ENCODE measurements around the gene NSL1. TPM values are rescaled to one million over a fixed set of nuclear protein-coding genes. Genes with fewer than 3 reads are reported as not detected.

The NSL1 gene
- polyA plus RNA-seq, 1 donor (not counting 4 experiments of a cell fraction or from before 2014, with no cell fraction given) = 25.5 TPM

GRCh38 chr1:212716161-212716560 lies 75.4 kb downstream of the NSL1 start:
- dilution Hi-C loops (cut with MboI; ENCODE audit: extremely low pct_ligation_motif_present, low sequenced_read_pairs) = no loop called here
- H3K4me2 ChIP-seq (ENCODE audit: control insufficient read depth, extremely low read depth, insufficient read depth, low read depth, low read length) = no peak overlapping the region
- peaks cover 3% of the 10 kb centered on the region for H3K4me1 ChIP-seq (ENCODE audit: control insufficient read depth, extremely low read depth, insufficient read depth, low read length)
- FAIRE-seq (no peak), DNase-seq (ENCODE audit: low read depth, low spot score) (no peak)
- no peak overlapping the region for H3K9ac ChIP-seq (ENCODE audit: control insufficient read depth, extremely low read depth, insufficient read depth, low read length)
- H3K9me3 ChIP-seq (ENCODE audit: control insufficient read depth, low read depth, low read length) = no peaks in the 10 kb centered on the region
- no peak for TF ChIP-seq CTCF (optimal IDR thresholded peaks at IDR 0.05 in 1 of 3, IDR thresholded peaks at IDR 0.05 in 1 of 3, conservative IDR thresholded peaks at IDR 0.05 in 1 of 3; ENCODE audit: extremely low read depth in 1 of 3, insufficient read depth in 2 of 3, low read length in 3 of 3)
- TF ChIP-seq EZH2 (IDR thresholded peaks at IDR 0.05; ENCODE audit: low read length) = no peak
- H3K27ac ChIP-seq (ENCODE audit: control insufficient read depth, insufficient read depth, low read length) = no peak overlapping the region
- no peaks in the 10 kb centered on the region for H3K9me1 ChIP-seq (ENCODE audit: control insufficient read depth, extremely low read depth, insufficient read depth, low read length)
- no peaks in the 10 kb centered on the region for H3K79me2 ChIP-seq (ENCODE audit: control insufficient read depth, insufficient read depth, low read length)
- H3K36me3 ChIP-seq (ENCODE audit: control insufficient read depth in 2 of 2, extremely low read depth in 1 of 2, insufficient read depth in 2 of 2, low read length in 2 of 2) = no peaks in the 10 kb centered on the region
- H2AFZ ChIP-seq (ENCODE audit: control insufficient read depth, low read length) = no peak overlapping the region
- H3K4me3 ChIP-seq (ENCODE audit: control insufficient read depth in 2 of 3, extremely low read depth in 1 of 3, insufficient read depth in 2 of 3, low read depth in 1 of 3, low read length in 3 of 3) = no peak overlapping the region
- no peaks in the 10 kb centered on the region for H4K20me1 ChIP-seq (ENCODE audit: control insufficient read depth, extremely low read depth, insufficient read depth, low read length)
- H3K27me3 ChIP-seq (ENCODE audit: control insufficient read depth, extremely low read depth, insufficient read depth, low read length) = peaks cover 4% of the 10 kb centered on the region

GRCh38 chr1:212713465-212714136 lies 78.0 kb downstream of the NSL1 start:
- no peak for FAIRE-seq
- dilution Hi-C loops (cut with MboI; ENCODE audit: extremely low pct_ligation_motif_present, low sequenced_read_pairs) = no loop called here

More at GRCh38 chr1:212713465-212714136, 78.0 kb downstream of the NSL1 start:
- H2AFZ ChIP-seq (ENCODE audit: control insufficient read depth, low read length) = no peak overlapping the region
- no peak overlapping the region for H3K9ac ChIP-seq (ENCODE audit: control insufficient read depth, extremely low read depth, insufficient read depth, low read length)
- no peak overlapping the region for H3K4me2 ChIP-seq (ENCODE audit: control insufficient read depth, extremely low read depth, insufficient read depth, low read depth, low read length)
- DNase-seq (ENCODE audit: low read depth, low spot score) = no peak
- H3K4me3 ChIP-seq (ENCODE audit: control insufficient read depth in 2 of 3, extremely low read depth in 1 of 3, insufficient read depth in 2 of 3, low read depth in 1 of 3, low read length in 3 of 3) = no peak overlapping the region
- H3K9me1 ChIP-seq (ENCODE audit: control insufficient read depth, extremely low read depth, insufficient read depth, low read length) = no peaks in the 10 kb centered on the region
- no peaks in the 10 kb centered on the region for H3K4me1 ChIP-seq (ENCODE audit: control insufficient read depth, extremely low read depth, insufficient read depth, low read length)
- peaks cover 4% of the 10 kb centered on the region for H3K27me3 ChIP-seq (ENCODE audit: control insufficient read depth, extremely low read depth, insufficient read depth, low read length)
- H3K79me2 ChIP-seq (ENCODE audit: control insufficient read depth, insufficient read depth, low read length) = no peaks in the 10 kb centered on the region
- no peaks in the 10 kb centered on the region for H3K36me3 ChIP-seq (ENCODE audit: control insufficient read depth in 2 of 2, extremely low read depth in 1 of 2, insufficient read depth in 2 of 2, low read length in 2 of 2)
- TF ChIP-seq EZH2 (IDR thresholded peaks at IDR 0.05; ENCODE audit: low read length) = no peak
- no peak for TF ChIP-seq CTCF (optimal IDR thresholded peaks at IDR 0.05 in 1 of 3, IDR thresholded peaks at IDR 0.05 in 1 of 3, conservative IDR thresholded peaks at IDR 0.05 in 1 of 3; ENCODE audit: extremely low read depth in 1 of 3, insufficient read depth in 2 of 3, low read length in 3 of 3)
- no peaks in the 10 kb centered on the region for H4K20me1 ChIP-seq (ENCODE audit: control insufficient read depth, extremely low read depth, insufficient read depth, low read length)
- H3K9me3 ChIP-seq (ENCODE audit: control insufficient read depth, low read depth, low read length) = no peaks in the 10 kb centered on the region
- no peak overlapping the region for H3K27ac ChIP-seq (ENCODE audit: control insufficient read depth, insufficient read depth, low read length)

Measured in keratinocyte (primary cell).